HepG2 (cell line): ENCODE measurements around the gene CD4. TPM values are rescaled to one million over a fixed set of nuclear protein-coding genes. Genes with fewer than 3 reads are reported as not detected.
A peak's percentile ranks its signal among the peaks of the same experiment; 100 is the strongest.

Source experiments
- BORCS8-MEF2B ChIP-seq: sonication (generic); formaldehyde crosslinking; IDR thresholded peaks from 2 replicates; pipeline ENCODE4 v1.8.0; 2022; ENCODE audit warnings: mild to moderate bottlenecking, missing genetic modification reagents
- GTF2F1 ChIP-seq: fragments of 150-350 bp; IDR thresholded peaks from 2 replicates; pipeline ENCODE4 v1.6.1; 2014; ENCODE audit warnings: low read length
- JDP2 ChIP-seq: sonication (generic); formaldehyde crosslinking; IDR thresholded peaks from 2 replicates; pipeline ENCODE4 v1.8.1; 2022; ENCODE audit warnings: missing genetic modification reagents, borderline replicate concordance
- KLF11 ChIP-seq: IDR thresholded peaks from 2 replicates; pipeline ENCODE4 v1.6.1; 2016; ENCODE audit warnings: missing compliant biosample characterization
- MIXL1 ChIP-seq: IDR thresholded peaks from 2 replicates; pipeline ENCODE4 v1.6.1; 2016
- NCOA5 ChIP-seq: sonication (generic); formaldehyde crosslinking; IDR thresholded peaks from 2 replicates; pipeline ENCODE4 v1.4.0; 2020; ENCODE audit warnings: missing genetic modification reagents
- NFE2L2 ChIP-seq: fragments of 150-350 bp; IDR thresholded peaks from 2 replicates; pipeline ENCODE4 v1.6.1; 2014; ENCODE audit warnings: low read length
- PCBP1 ChIP-seq: fragments of 200-400 bp; formaldehyde crosslinking; IDR thresholded peaks from 2 replicates; pipeline ENCODE4 v1.6.1; 2017; ENCODE audit warnings: mild to moderate bottlenecking, low read depth, low read length, borderline replicate concordance
- RARA ChIP-seq: IDR thresholded peaks from 2 replicates; pipeline ENCODE4 v1.6.1; 2016; ENCODE audit warnings: missing genetic modification reagents, missing compliant biosample characterization
- RORA ChIP-seq: sonication (generic); formaldehyde crosslinking; IDR thresholded peaks from 2 replicates; pipeline ENCODE4 v1.5.0; 2020; ENCODE audit warnings: mild to moderate bottlenecking, missing genetic modification reagents, moderate library complexity
- SALL2 ChIP-seq: sonication (generic); formaldehyde crosslinking; IDR thresholded peaks from 2 replicates; pipeline ENCODE4 v1.8.1; 2023; ENCODE audit warnings: mild to moderate bottlenecking, missing genetic modification reagents, inconsistent platforms
- SMAD3 ChIP-seq: sonication (generic); formaldehyde crosslinking; IDR thresholded peaks from 2 replicates; pipeline ENCODE4 v1.4.0; 2020; ENCODE audit warnings: missing genetic modification reagents
- TEAD3 ChIP-seq: optimal IDR thresholded peaks from 2 replicates; pipeline ENCODE3; 2016; ENCODE audit warnings: borderline replicate concordance
- ZFP90 ChIP-seq: sonication (generic); formaldehyde crosslinking; IDR thresholded peaks from 2 replicates; pipeline ENCODE4 v1.8.0; 2022; ENCODE audit warnings: missing genetic modification reagents, mild to moderate bottlenecking, inconsistent platforms, borderline replicate concordance
- ZNF256 ChIP-seq: sonication (generic); formaldehyde crosslinking; conservative IDR thresholded peaks from 2 replicates; pipeline ENCODE4 v1.4.0; 2020; ENCODE audit warnings: missing genetic modification reagents
- ZNF260 ChIP-seq: sonication (generic); formaldehyde crosslinking; IDR thresholded peaks from 2 replicates; pipeline ENCODE4 v1.4.0; 2020; ENCODE audit warnings: missing genetic modification reagents, low read depth, mild to moderate bottlenecking, borderline replicate concordance
- ZNF350 ChIP-seq: sonication (generic); formaldehyde crosslinking; IDR thresholded peaks from 2 replicates; pipeline ENCODE4 v1.4.0; 2020; ENCODE audit warnings: mild to moderate bottlenecking, low read depth, missing genetic modification reagents, borderline replicate concordance
- ZNF451 ChIP-seq: sonication (generic); formaldehyde crosslinking; IDR thresholded peaks from 2 replicates; pipeline ENCODE4 v1.5.0; 2020; ENCODE audit warnings: mild to moderate bottlenecking, missing genetic modification reagents
- ZNF567 ChIP-seq: sonication (generic); formaldehyde crosslinking; IDR thresholded peaks from 2 replicates; pipeline ENCODE4 v1.8.1; 2023; ENCODE audit warnings: mild to moderate bottlenecking, missing genetic modification reagents, borderline replicate concordance
- ZNF629 ChIP-seq: sonication (generic); formaldehyde crosslinking; conservative IDR thresholded peaks from 2 replicates; pipeline ENCODE4 v1.5.0; 2020; ENCODE audit warnings: missing genetic modification reagents
- ZNF891 ChIP-seq: sonication (generic); formaldehyde crosslinking; IDR thresholded peaks from 2 replicates; pipeline ENCODE4 v1.5.0; 2020; ENCODE audit warnings: mild to moderate bottlenecking, missing genetic modification reagents
- polyA plus RNA-seq, 8 experiments: library from polyadenylated mRNA; depleted of rRNA in 3 of 8; stranded (reverse) in 7 of 8; unstranded in 1 of 8; fragments of >200 nt; fragmentation: Illumina TruSeq in 4 of 8; extraction: Trizol in 4 of 8; gene quantifications; 2 replicates each; pipeline versions ENCODE4 v1.2.1 to v1.2.3, GENCODE V29; 2011 to 2016; ENCODE audit warnings: low read depth in 4 of 8, missing spikeins in 1 of 8, mixed read lengths in 1 of 8; ENCODE audit not compliant: insufficient read depth in 1 of 8
- total RNA-seq, 5 experiments: library from RNA; depleted of rRNA; stranded (reverse); fragments of >200 nt; fragmentation: Illumina TruSeq; extraction: Trizol; gene quantifications; 2 replicates each; pipeline ENCODE4 v1.2.3, GENCODE V29; 2016; ENCODE audit warnings: low read depth in 1 of 5
- TF ChIP-seq, protein P1 (sequence below): sonication (generic); formaldehyde crosslinking; IDR thresholded peaks from 2 replicates; pipeline ENCODE4 v1.5.1; 2020; ENCODE audit warnings: missing genetic modification reagents, mild to moderate bottlenecking, borderline replicate concordance
- TF ChIP-seq, protein P2 (sequence below): sonication (generic); formaldehyde crosslinking; IDR thresholded peaks from 2 replicates; pipeline ENCODE4 v1.4.0; 2020; ENCODE audit warnings: missing genetic modification reagents, mild to moderate bottlenecking, borderline replicate concordance
- TF ChIP-seq, protein P3 (sequence below): sonication (generic); formaldehyde crosslinking; IDR thresholded peaks from 2 replicates; pipeline ENCODE4 v1.8.1; 2023; ENCODE audit warnings: mild to moderate bottlenecking, moderate library complexity, missing genetic modification reagents
- TF ChIP-seq, protein P4 (sequence below): sonication (generic); formaldehyde crosslinking; IDR thresholded peaks from 2 replicates; pipeline ENCODE4 v1.8.0; 2022; ENCODE audit warnings: missing genetic modification reagents, low read depth, mild to moderate bottlenecking, borderline replicate concordance

CD4 gene
- total and polyA plus RNA-seq, 2 of the 13 experiments (the other 11 are each of a cell fraction or from before 2014, with no cell fraction given): 0.07 to 0.95 TPM

DNA sequence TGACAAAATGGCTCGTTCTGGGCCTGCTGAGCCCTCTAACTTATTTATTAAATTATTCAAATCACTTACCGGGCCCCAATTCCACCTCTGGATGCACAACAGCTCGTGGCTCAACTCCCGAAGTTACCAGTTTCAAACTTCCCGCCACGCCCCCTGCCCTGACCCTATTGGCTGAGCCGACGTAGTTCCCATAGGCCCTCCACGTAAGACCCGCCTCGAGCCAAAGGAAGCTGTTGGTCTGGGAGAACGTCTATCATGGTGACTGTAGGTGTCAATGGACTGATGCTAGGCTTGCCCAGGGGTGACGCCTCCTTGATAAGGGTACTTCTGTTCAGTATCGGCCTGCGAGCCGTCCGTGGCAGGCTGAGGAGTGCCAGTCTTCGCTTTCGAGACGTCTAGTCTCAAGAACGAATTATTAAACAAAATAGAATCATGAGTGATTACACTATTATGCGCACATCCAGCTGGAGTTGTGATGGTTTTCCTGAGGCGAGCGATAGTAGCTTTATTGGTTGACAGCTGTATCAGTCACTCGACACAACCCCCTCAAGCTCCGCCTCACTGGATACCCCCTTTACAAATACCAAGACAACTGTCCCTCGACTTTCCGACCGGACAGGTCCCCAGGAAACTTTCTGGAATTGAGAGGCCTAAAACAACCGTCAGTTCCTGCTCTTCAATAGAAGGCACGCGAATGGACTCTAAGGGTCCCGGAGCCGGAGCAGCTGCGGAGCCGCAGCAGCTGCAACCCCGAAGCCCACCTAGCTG is 62.0 kb downstream of the CD4 start, which contains the start of gene CDCA3 (continued):
- TF ChIP-seq, protein P1, sequence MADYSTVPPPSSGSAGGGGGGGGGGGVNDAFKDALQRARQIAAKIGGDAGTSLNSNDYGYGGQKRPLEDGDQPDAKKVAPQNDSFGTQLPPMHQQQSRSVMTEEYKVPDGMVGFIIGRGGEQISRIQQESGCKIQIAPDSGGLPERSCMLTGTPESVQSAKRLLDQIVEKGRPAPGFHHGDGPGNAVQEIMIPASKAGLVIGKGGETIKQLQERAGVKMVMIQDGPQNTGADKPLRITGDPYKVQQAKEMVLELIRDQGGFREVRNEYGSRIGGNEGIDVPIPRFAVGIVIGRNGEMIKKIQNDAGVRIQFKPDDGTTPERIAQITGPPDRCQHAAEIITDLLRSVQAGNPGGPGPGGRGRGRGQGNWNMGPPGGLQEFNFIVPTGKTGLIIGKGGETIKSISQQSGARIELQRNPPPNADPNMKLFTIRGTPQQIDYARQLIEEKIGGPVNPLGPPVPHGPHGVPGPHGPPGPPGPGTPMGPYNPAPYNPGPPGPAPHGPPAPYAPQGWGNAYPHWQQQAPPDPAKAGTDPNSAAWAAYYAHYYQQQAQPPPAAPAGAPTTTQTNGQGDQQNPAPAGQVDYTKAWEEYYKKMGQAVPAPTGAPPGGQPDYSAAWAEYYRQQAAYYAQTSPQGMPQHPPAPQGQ (CRISPR knock-in tag): no peak
- TF ChIP-seq ZNF350 (CRISPR knock-in tag): no peak
- no peak for TF ChIP-seq MIXL1 (CRISPR knock-in tag)
- 0 out of 2 replicates have a peak, but pooled peaks have one; percentile 8 for TF ChIP-seq NFE2L2
- TF ChIP-seq ZNF256: no peak
- TF ChIP-seq, protein P2, sequence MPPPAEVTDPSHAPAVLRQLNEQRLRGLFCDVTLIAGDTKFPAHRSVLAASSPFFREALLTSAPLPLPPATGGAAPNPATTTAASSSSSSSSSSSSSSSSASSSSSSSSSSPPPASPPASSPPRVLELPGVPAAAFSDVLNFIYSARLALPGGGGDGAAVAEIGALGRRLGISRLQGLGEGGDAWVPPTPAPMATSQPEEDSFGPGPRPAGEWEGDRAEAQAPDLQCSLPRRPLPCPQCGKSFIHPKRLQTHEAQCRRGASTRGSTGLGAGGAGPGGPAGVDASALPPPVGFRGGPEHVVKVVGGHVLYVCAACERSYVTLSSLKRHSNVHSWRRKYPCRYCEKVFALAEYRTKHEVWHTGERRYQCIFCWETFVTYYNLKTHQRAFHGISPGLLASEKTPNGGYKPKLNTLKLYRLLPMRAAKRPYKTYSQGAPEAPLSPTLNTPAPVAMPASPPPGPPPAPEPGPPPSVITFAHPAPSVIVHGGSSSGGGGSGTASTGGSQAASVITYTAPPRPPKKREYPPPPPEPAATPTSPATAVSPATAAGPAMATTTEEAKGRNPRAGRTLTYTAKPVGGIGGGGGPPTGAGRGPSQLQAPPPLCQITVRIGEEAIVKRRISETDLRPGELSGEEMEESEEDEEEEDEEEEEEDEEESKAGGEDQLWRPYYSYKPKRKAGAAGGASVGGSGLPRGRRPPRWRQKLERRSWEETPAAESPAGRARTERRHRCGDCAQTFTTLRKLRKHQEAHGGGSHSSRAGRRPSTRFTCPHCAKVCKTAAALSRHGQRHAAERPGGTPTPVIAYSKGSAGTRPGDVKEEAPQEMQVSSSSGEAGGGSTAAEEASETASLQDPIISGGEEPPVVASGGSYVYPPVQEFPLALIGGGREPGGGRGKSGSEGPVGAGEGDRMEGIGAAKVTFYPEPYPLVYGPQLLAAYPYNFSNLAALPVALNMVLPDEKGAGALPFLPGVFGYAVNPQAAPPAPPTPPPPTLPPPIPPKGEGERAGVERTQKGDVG (CRISPR knock-in tag): no peak
- no peak for TF ChIP-seq SMAD3
- TF ChIP-seq ZNF451 (CRISPR knock-in tag): no peak
- 0 out of 2 replicates have a peak, but pooled peaks have one; percentile 19 for TF ChIP-seq PCBP1
- TF ChIP-seq GTF2F1: no peak
- no peak for TF ChIP-seq ZNF891 (CRISPR knock-in tag)
- TF ChIP-seq, protein P3, sequence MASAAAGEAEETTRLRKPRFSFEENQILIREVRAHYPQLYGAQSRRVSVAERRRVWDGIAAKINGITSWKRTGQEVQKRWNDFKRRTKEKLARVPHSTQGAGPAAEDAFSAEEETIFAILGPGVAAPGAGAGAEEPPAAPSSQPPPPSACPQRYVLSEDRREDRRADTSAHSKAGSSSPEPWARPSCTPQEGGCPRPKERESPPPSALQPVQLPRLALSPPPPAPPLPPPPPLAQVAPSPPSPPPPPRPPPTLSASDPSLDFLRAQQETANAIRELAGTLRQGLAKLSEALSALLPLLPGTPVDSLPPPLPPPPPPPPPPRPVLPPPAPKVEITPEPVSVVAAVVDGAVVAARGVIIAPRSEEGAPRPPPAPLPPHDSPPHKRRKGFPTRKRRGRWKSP (CRISPR knock-in tag): no peak
- peak; percentile 86 for TF ChIP-seq BORCS8-MEF2B (CRISPR knock-in tag)
- no peak for TF ChIP-seq ZNF629 (CRISPR knock-in tag)
- no peak for TF ChIP-seq TEAD3 (CRISPR knock-in tag)
- no peak for TF ChIP-seq KLF11 (CRISPR knock-in tag)
- TF ChIP-seq RARA (CRISPR knock-in tag): no peak
- no peak for TF ChIP-seq JDP2 (CRISPR knock-in tag)
- TF ChIP-seq RORA: no peak
- TF ChIP-seq, protein P4, sequence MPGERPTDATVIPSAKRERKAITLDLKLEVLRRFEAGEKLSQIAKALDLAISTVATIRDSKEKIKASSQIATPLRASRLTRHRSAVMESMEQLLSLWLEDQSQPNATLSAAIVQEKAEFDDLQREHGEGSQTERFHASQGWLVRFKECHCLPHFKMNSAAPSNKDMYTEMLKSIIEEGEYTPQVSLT (CRISPR knock-in tag): no peak
- TF ChIP-seq SALL2 (CRISPR knock-in tag): no peak; the same call in 1 of the 2 replicates
- TF ChIP-seq ZNF567 (CRISPR knock-in tag): no peak
- no peak for TF ChIP-seq NCOA5 (CRISPR knock-in tag)
- TF ChIP-seq ZFP90 (CRISPR knock-in tag): peak; percentile 19; the same call in 1 of the 2 replicates
- TF ChIP-seq ZNF260: no peak
